ENCODE measurements around the gene AGAP1.

DNA sequence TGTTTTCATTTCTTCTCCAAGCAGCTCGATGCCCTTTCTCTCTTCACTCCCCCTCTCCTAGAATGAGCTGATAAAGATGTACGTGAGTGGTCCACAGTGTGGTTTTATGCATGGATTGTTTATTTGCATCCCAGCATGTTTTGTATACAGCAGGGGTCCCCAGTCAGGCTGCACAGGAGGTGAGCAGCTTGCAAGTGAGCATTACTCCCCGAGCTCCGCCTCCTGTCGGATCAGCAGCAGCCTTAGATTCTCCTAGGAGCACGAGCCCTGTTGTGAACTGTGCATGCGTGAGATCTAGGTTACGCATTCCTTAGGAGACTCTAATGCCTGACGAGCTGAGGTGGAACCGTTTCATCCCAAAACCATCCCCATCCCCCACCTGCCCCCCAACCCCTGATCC, 262.6 kb downstream of the AGAP1 start:
- TF ChIP-seq POLR2A (IDR thresholded peaks at IDR 0.05) (no peak), CTCF (IDR thresholded peaks at IDR 0.05) (no peak)
